Neuronal stem cell (in vitro differentiated cells): ENCODE data around the gene STK32B.
A peak's percentile ranks its signal among the peaks of the same experiment; 100 is the strongest.

Experiments
- DNase-seq: peaks from one replicate; pipeline ENCODE4 v3.0.0-alpha.2; 2013; ENCODE audit warnings: low spot score
- H2AFZ ChIP-seq: one replicate; pipeline ENCODE4 v1.6.1; 2013; ENCODE audit warnings: mild to moderate bottlenecking, low read length, inconsistent platforms
- H2AK5ac ChIP-seq: 2 replicates; pipeline ENCODE4 v1.6.1; 2013; ENCODE audit warnings: low read depth, mild to moderate bottlenecking, inconsistent platforms, low read length, moderate library complexity, mixed read lengths
- H2BK120ac ChIP-seq: 2 replicates; pipeline ENCODE4 v1.6.1; 2013; ENCODE audit warnings: low read depth, mild to moderate bottlenecking, inconsistent platforms, low read length, moderate library complexity, mixed read lengths
- H2BK12ac ChIP-seq: one replicate; pipeline ENCODE4 v1.6.1; 2013; ENCODE audit warnings: low read length, inconsistent platforms
- H2BK15ac ChIP-seq: 2 replicates; pipeline ENCODE4 v1.6.1; 2013; ENCODE audit warnings: mild to moderate bottlenecking, low read length, inconsistent platforms, mixed read lengths
- H2BK5ac ChIP-seq: one replicate; pipeline ENCODE4 v1.6.1; 2013; ENCODE audit warnings: inconsistent platforms, mild to moderate bottlenecking, low read length, moderate library complexity
- H3K14ac ChIP-seq: one replicate; pipeline ENCODE4 v1.6.1; 2013; ENCODE audit warnings: low read length, inconsistent platforms
- H3K18ac ChIP-seq: 2 replicates; pipeline ENCODE4 v1.6.1; 2013; ENCODE audit warnings: low read length, inconsistent platforms
- H3K23ac ChIP-seq: 2 replicates; pipeline ENCODE4 v1.6.1; 2013; ENCODE audit warnings: low read depth, mild to moderate bottlenecking, mixed read lengths, low read length, inconsistent platforms; ENCODE audit not compliant: poor library complexity
- H3K27ac ChIP-seq: replicated peaks from 3 replicates; pipeline ENCODE4 v1.5.1; 2013; ENCODE audit warnings: low read length, inconsistent platforms
- H3K27me3 ChIP-seq, 3 experiments: 2 replicates each; pipeline ENCODE4 v1.6.1; 2013; ENCODE audit warnings: low read length in 3 of 3, mild to moderate bottlenecking in 2 of 3, inconsistent platforms in 1 of 3, low read depth in 1 of 3, mixed read lengths in 1 of 3, moderate library complexity in 1 of 3; ENCODE audit not compliant: control insufficient read depth in 3 of 3, insufficient read depth in 3 of 3
- H3K36me3 ChIP-seq, 2 donors: replicated peaks in 1 of 2; 2 replicates each; pipeline ENCODE4 v1.6.1; 2013; ENCODE audit warnings: low read length in 2 of 2; ENCODE audit not compliant: control insufficient read depth in 2 of 2, insufficient read depth in 2 of 2
- H3K4ac ChIP-seq: 2 replicates; pipeline ENCODE4 v1.6.1; 2013; ENCODE audit warnings: inconsistent platforms, mild to moderate bottlenecking, low read length, moderate library complexity
- H3K4me1 ChIP-seq, 2 donors: 1 replicate in 1 of 2; 2 replicates in 1 of 2; pipeline ENCODE4 v1.6.1; 2013; ENCODE audit warnings: low read length in 2 of 2, low read depth in 1 of 2; ENCODE audit not compliant: control insufficient read depth in 2 of 2, insufficient read depth in 1 of 2
- H3K4me2 ChIP-seq: one replicate; pipeline ENCODE4 v1.6.1; 2013; ENCODE audit warnings: mild to moderate bottlenecking, low read length, inconsistent platforms; ENCODE audit not compliant: insufficient read depth, poor library complexity, severe bottlenecking
- H3K4me3 ChIP-seq, 2 donors: 2 replicates each; pipeline ENCODE4 v1.5.1; 2013; ENCODE audit warnings: low read length in 2 of 2, mild to moderate bottlenecking in 2 of 2, inconsistent platforms in 1 of 2, moderate library complexity in 1 of 2
- H3K79me1 ChIP-seq: one replicate; pipeline ENCODE4 v1.6.1; 2013; ENCODE audit warnings: low read depth, mild to moderate bottlenecking, inconsistent platforms, low read length, moderate library complexity
- H3K9ac ChIP-seq: one replicate; pipeline ENCODE4 v1.6.1; 2013; ENCODE audit warnings: mild to moderate bottlenecking, low read depth, low read length, inconsistent platforms; ENCODE audit not compliant: poor library complexity
- H3K9me3 ChIP-seq, 2 donors: replicated peaks in 1 of 2; 2 replicates each; pipeline versions ENCODE3 to v1.6.1; 2013; ENCODE audit warnings: low read length in 2 of 2, mild to moderate bottlenecking in 2 of 2, inconsistent platforms in 1 of 2, low read depth in 1 of 2, mixed read lengths in 1 of 2, moderate library complexity in 1 of 2; ENCODE audit not compliant: control insufficient read depth in 2 of 2, insufficient read depth in 1 of 2
- H4K8ac ChIP-seq: one replicate; pipeline ENCODE4 v1.6.1; 2013; ENCODE audit warnings: low read depth, mild to moderate bottlenecking, inconsistent platforms, low read length, moderate library complexity
- H4K91ac ChIP-seq: one replicate; pipeline ENCODE4 v1.6.1; 2013; ENCODE audit warnings: low read length, low read depth, mild to moderate bottlenecking, inconsistent platforms; ENCODE audit not compliant: poor library complexity
- WGBS, 2 donors: extraction: QIAGEN DNeasy Blood & Tissue Kit; methylation state at CpG; one replicate each; pipeline ENCODE4 v1.1.7; 2013; ENCODE audit warnings: missing lambda C conversion rate in 2 of 2, mixed read lengths in 1 of 2; ENCODE audit not compliant: insufficient read length in 2 of 2, insufficient replicate concordance in 1 of 2; ENCODE audit errors: extremely low coverage in 2 of 2; 5-methylcytosine and 5-hydroxymethylcytosine counted together

The STK32B gene

GRCh38 chr4:5357870-5358269 is 306.6 kb downstream of the STK32B start:
- H3K4me1 ChIP-seq = no peaks in the 10 kb centered on the region
- no peak overlapping the region for H2BK15ac ChIP-seq
- no peak overlapping the region for H3K4me2 ChIP-seq
- H3K18ac ChIP-seq = no peak overlapping the region
- H3K4ac ChIP-seq = no peak overlapping the region
- no peak overlapping the region for H3K4me3 ChIP-seq
- H2BK12ac ChIP-seq = no peak overlapping the region
- no peak overlapping the region for H3K27ac ChIP-seq
- no peak overlapping the region for H3K14ac ChIP-seq
- H2BK120ac ChIP-seq = no peak overlapping the region
- no peak overlapping the region for H3K23ac ChIP-seq
- no peak overlapping the region for H2BK5ac ChIP-seq
- 100% methylated on average over 2 of the region's 5 CpGs; no CpG with 5 or more reads in 1 of the 2 donors for WGBS, 2 donors
- no peaks in the 10 kb centered on the region for H3K79me1 ChIP-seq
- H3K36me3 ChIP-seq = no peaks in the 10 kb centered on the region
- H4K8ac ChIP-seq = no peak overlapping the region
- H4K91ac ChIP-seq = no peak overlapping the region
- H2AFZ ChIP-seq = no peak overlapping the region
- no peaks in the 10 kb centered on the region for H3K27me3 ChIP-seq
- no peak overlapping the region for H3K9ac ChIP-seq
- no peak for DNase-seq
- H2AK5ac ChIP-seq = no peak overlapping the region
- H3K9me3 ChIP-seq = no peaks in the 10 kb centered on the region

- H3K18ac ChIP-seq = no peak overlapping the region
- H3K4me3 ChIP-seq = no peak overlapping the region
- no peaks in the 10 kb centered on the region for H3K36me3 ChIP-seq
- peaks cover 0 to 7% of the 10 kb centered on the region in 2 donors for H3K4me1 ChIP-seq
- no peaks in the 10 kb centered on the region for H3K79me1 ChIP-seq
- H3K9ac ChIP-seq = no peak overlapping the region
- H3K9me3 ChIP-seq = no peaks in the 10 kb centered on the region
- no peak overlapping the region for H2AK5ac ChIP-seq
- H4K91ac ChIP-seq = no peak overlapping the region
- no CpG with 5 or more reads among the region's 5 CpGs for WGBS, 2 donors
- no peak overlapping the region for H2BK12ac ChIP-seq
- H2AFZ ChIP-seq = no peak overlapping the region
- no peak overlapping the region for H2BK15ac ChIP-seq
- H2BK120ac ChIP-seq = no peak overlapping the region
- H3K27me3 ChIP-seq = no peaks in the 10 kb centered on the region
- no peak overlapping the region for H3K23ac ChIP-seq
- no peak overlapping the region for H4K8ac ChIP-seq
- no peak overlapping the region for H3K14ac ChIP-seq
- peak; percentile 51 for DNase-seq
- no peak overlapping the region for H3K4me2 ChIP-seq
- no peak overlapping the region for H3K4ac ChIP-seq
- H2BK5ac ChIP-seq = no peak overlapping the region
- H3K27ac ChIP-seq = no peak overlapping the region
These were observed 310.7 kb downstream of the STK32B start for GRCh38 chr4:5361968-5362367.

GRCh38 chr4:5364406-5364805 is 313.1 kb downstream of the STK32B start:
- no peaks in the 10 kb centered on the region for H3K36me3 ChIP-seq
- no peaks in the 10 kb centered on the region for H3K27me3 ChIP-seq
- H4K91ac ChIP-seq = no peak overlapping the region
- no peak overlapping the region for H3K14ac ChIP-seq
- H3K18ac ChIP-seq = no peak overlapping the region
- H3K4ac ChIP-seq = no peak overlapping the region
- H3K4me2 ChIP-seq = no peak overlapping the region
- H3K27ac ChIP-seq = no peak overlapping the region
- H2BK12ac ChIP-seq = no peak overlapping the region
- no peak overlapping the region for H2BK15ac ChIP-seq
- H3K4me1 ChIP-seq = peaks cover 0 to 7% of the 10 kb centered on the region in 2 donors
- no peak overlapping the region for H2AK5ac ChIP-seq
- H3K79me1 ChIP-seq = no peaks in the 10 kb centered on the region
- no peak for DNase-seq
- H3K9me3 ChIP-seq = no peaks in the 10 kb centered on the region
- no peak overlapping the region for H3K23ac ChIP-seq
- no peak overlapping the region for H3K4me3 ChIP-seq
- H2AFZ ChIP-seq = no peak overlapping the region
- H2BK5ac ChIP-seq = no peak overlapping the region
- no peak overlapping the region for H4K8ac ChIP-seq
- no peak overlapping the region for H3K9ac ChIP-seq
- WGBS, 2 donors = no CpG with 5 or more reads among the region's 3 CpGs
- no peak overlapping the region for H2BK120ac ChIP-seq

- Histone ChIP-seq H3K27me3 (no peaks in the 10 kb centered on the region), H3K14ac (no peak overlapping the region), H3K4me3 (no peak overlapping the region), H3K36me3 (no peaks in the 10 kb centered on the region), H2AFZ (no peak overlapping the region), H4K8ac (no peak overlapping the region), H2BK120ac (no peak overlapping the region), H2BK15ac (no peak overlapping the region), H3K4me2 (no peak overlapping the region), H2BK5ac (no peak overlapping the region), H3K4ac (no peak overlapping the region), H3K9me3 (no peaks in the 10 kb centered on the region), H3K79me1 (no peaks in the 10 kb centered on the region), H3K4me1 (peaks cover 0 to 7% of the 10 kb centered on the region in 2 donors), H3K18ac (no peak overlapping the region), H2BK12ac (no peak overlapping the region), H3K9ac (no peak overlapping the region), H3K27ac (peak overlapping the region; percentile 19), H3K23ac (no peak overlapping the region), H4K91ac (no peak overlapping the region), H2AK5ac (no peak overlapping the region)
- peak; percentile 6 for DNase-seq
- no CpG with 5 or more reads among the region's 12 CpGs for WGBS, 2 donors
These were observed 314.1 kb downstream of the STK32B start for GRCh38 chr4:5365071-5366008.
